Panc1 (cell line): ENCODE data around the gene POU3F1. TPM values are rescaled to one million over a fixed set of nuclear protein-coding genes. Genes with fewer than 3 reads are reported as not detected.
A peak's percentile ranks its signal among the peaks of the same experiment; 100 is the strongest.

Experiments
- ATAC-seq: fragments of 200-7000 bp; cut with Tn5 transposase; 2 replicates; pipeline ENCODE4 v1.9.1; 2020; ENCODE audit warnings: mild to moderate bottlenecking, moderate library complexity
- BruUV-seq: library from RNA; stranded (reverse); fragments of 400-500 nt; replicated peaks from 2 replicates; lab custom pipeline; 2021; lab: Mats Ljungman, UMichigan
- CTCF ChIA-PET: fragments of 300-600 bp; sonication (Branson Sonifier 250); formaldehyde crosslinking; loops from one replicate; lab custom pipeline; 2022; ENCODE audit warnings: antibody characterized with exemption; lab: Charles Lee
- POLR2A ChIA-PET: fragments of 300-600 bp; sonication (Branson Sonifier 250); formaldehyde crosslinking; loops from one replicate; lab custom pipeline; 2022; ENCODE audit warnings: antibody characterized with exemption; lab: Charles Lee
- DNase-seq: peaks from one replicate; pipeline ENCODE4 v3.0.0-alpha.2; 2010; ENCODE audit warnings: low read depth, low spot score
- H3K27ac ChIP-seq: 2 replicates; pipeline ENCODE4 v1.5.1; 2011; ENCODE audit warnings: mild to moderate bottlenecking, low read length, inconsistent platforms
- H3K27me3 ChIP-seq: fragments of 200-500 bp; sonication (Bioruptor generic); 2 replicates; pipeline ENCODE4 v1.6.0; 2014; ENCODE audit warnings: low read length, inconsistent platforms; ENCODE audit not compliant: control insufficient read depth, insufficient read depth
- H3K36me3 ChIP-seq: fragments of 200-500 bp; sonication (Bioruptor generic); 2 replicates; pipeline ENCODE4 v1.5.1; 2014; ENCODE audit warnings: inconsistent platforms, mild to moderate bottlenecking, low read length, moderate library complexity; ENCODE audit not compliant: control insufficient read depth, insufficient read depth
- H3K4me1 ChIP-seq: 2 replicates; pipeline ENCODE4 v1.5.1; 2011; ENCODE audit warnings: inconsistent platforms, mild to moderate bottlenecking, low read length, moderate library complexity; ENCODE audit not compliant: control insufficient read depth, insufficient read depth
- H3K4me3 ChIP-seq, 2 experiments: 2 replicates each; pipeline ENCODE4 v1.5.1; 2011 to 2012; ENCODE audit warnings: low read depth in 2 of 2, low read length in 2 of 2, mild to moderate bottlenecking in 2 of 2, inconsistent platforms in 1 of 2, moderate library complexity in 1 of 2
- H3K9me3 ChIP-seq: fragments of 200-500 bp; sonication (Bioruptor generic); 2 replicates; pipeline ENCODE4 v1.5.1; 2014; ENCODE audit warnings: low read depth, mild to moderate bottlenecking, inconsistent platforms, low read length, moderate library complexity; ENCODE audit not compliant: control insufficient read depth, insufficient read depth
- POLR2AphosphoS5 ChIP-seq: IDR thresholded peaks from 2 replicates; pipeline ENCODE4 v1.6.1; 2012; ENCODE audit warnings: mild to moderate bottlenecking, low read depth, low read length, moderate library complexity
- SIN3A ChIP-seq: IDR thresholded peaks from 2 replicates; pipeline ENCODE4 v1.6.1; 2012; ENCODE audit warnings: low read depth, mild to moderate bottlenecking, low read length, moderate library complexity, borderline replicate concordance; ENCODE audit not compliant: insufficient read depth
- TCF7L2 ChIP-seq: IDR thresholded peaks from 2 replicates; pipeline ENCODE4 v1.6.1; 2011; ENCODE audit warnings: mild to moderate bottlenecking, low read depth, low read length, inconsistent platforms
- in situ Hi-C: cut with HindIII; loops from 2 replicates; pipeline ENCODE4 v1.10.0; 2016; ENCODE audit warnings: low sequenced_read_pairs, low pct_unique_long_range_greater_than_20kb
- intact Hi-C: fragments of 100-400 bp; cut with micrococcal nuclease; formaldehyde crosslinking; loops from one replicate; pipeline ENCODE4 v1.10.0; 2022; ENCODE audit not compliant: unreplicated experiment
- total RNA-seq: library from RNA; stranded (reverse); gene quantifications from one replicate; pipeline ENCODE4 v1.2.1, GENCODE V29; 2021; ENCODE audit not compliant: unreplicated experiment
- TF ChIP-seq, protein P1 (sequence below): fragments of 450-650 bp; IDR thresholded peaks from 2 replicates; pipeline ENCODE4 v1.5.1; 2017; ENCODE audit warnings: mild to moderate bottlenecking
- TF ChIP-seq, protein P2 (sequence below), 2 experiments: IDR thresholded peaks; 2 replicates each; pipeline ENCODE4 v1.6.1; 2011 to 2012; ENCODE audit warnings: low read depth in 2 of 2, control low read depth in 1 of 2, low read length in 1 of 2, mild to moderate bottlenecking in 1 of 2, moderate library complexity in 1 of 2; ENCODE audit not compliant: insufficient read depth in 1 of 2

POU3F1 gene
- total RNA-seq, 1 experiment from 2014 or later, result 0.08 TPM

DNA sequence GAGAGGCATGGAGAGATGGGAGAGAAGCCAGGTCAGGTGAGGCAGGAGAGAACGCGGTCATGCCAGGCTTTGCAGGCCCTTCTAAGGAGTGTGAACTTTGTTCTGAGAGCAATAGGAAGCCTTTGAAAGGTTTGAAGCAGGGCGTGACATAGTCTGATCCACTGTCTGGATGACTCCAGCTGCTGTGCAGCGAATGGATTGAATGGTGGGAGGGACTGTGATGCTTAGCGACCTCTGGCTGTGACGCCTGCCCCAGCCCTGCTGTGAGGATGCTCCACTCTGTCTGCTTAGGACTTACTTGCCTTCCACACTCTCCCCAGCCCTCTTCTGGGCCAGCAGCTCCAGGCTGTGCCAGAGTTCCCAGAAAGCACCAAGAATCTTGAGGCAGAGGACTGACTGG, 41.8 kb upstream of the POU3F1 start:
- Histone ChIP-seq H3K9me3 (no peaks in the 10 kb centered on the region), H3K27me3 (no peaks in the 10 kb centered on the region), H3K4me3 (no peak overlapping the region), H3K27ac (no peak overlapping the region), H3K36me3 (no peaks in the 10 kb centered on the region), H3K4me1 (no peaks in the 10 kb centered on the region)
- intact Hi-C loops, result no loop called here
- TF ChIP-seq, protein P1, sequence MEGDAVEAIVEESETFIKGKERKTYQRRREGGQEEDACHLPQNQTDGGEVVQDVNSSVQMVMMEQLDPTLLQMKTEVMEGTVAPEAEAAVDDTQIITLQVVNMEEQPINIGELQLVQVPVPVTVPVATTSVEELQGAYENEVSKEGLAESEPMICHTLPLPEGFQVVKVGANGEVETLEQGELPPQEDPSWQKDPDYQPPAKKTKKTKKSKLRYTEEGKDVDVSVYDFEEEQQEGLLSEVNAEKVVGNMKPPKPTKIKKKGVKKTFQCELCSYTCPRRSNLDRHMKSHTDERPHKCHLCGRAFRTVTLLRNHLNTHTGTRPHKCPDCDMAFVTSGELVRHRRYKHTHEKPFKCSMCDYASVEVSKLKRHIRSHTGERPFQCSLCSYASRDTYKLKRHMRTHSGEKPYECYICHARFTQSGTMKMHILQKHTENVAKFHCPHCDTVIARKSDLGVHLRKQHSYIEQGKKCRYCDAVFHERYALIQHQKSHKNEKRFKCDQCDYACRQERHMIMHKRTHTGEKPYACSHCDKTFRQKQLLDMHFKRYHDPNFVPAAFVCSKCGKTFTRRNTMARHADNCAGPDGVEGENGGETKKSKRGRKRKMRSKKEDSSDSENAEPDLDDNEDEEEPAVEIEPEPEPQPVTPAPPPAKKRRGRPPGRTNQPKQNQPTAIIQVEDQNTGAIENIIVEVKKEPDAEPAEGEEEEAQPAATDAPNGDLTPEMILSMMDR, result no peak
- TF ChIP-seq TCF7L2 (no peak), POLR2AphosphoS5 (no peak), SIN3A (no peak)
- TF ChIP-seq, protein P2, sequence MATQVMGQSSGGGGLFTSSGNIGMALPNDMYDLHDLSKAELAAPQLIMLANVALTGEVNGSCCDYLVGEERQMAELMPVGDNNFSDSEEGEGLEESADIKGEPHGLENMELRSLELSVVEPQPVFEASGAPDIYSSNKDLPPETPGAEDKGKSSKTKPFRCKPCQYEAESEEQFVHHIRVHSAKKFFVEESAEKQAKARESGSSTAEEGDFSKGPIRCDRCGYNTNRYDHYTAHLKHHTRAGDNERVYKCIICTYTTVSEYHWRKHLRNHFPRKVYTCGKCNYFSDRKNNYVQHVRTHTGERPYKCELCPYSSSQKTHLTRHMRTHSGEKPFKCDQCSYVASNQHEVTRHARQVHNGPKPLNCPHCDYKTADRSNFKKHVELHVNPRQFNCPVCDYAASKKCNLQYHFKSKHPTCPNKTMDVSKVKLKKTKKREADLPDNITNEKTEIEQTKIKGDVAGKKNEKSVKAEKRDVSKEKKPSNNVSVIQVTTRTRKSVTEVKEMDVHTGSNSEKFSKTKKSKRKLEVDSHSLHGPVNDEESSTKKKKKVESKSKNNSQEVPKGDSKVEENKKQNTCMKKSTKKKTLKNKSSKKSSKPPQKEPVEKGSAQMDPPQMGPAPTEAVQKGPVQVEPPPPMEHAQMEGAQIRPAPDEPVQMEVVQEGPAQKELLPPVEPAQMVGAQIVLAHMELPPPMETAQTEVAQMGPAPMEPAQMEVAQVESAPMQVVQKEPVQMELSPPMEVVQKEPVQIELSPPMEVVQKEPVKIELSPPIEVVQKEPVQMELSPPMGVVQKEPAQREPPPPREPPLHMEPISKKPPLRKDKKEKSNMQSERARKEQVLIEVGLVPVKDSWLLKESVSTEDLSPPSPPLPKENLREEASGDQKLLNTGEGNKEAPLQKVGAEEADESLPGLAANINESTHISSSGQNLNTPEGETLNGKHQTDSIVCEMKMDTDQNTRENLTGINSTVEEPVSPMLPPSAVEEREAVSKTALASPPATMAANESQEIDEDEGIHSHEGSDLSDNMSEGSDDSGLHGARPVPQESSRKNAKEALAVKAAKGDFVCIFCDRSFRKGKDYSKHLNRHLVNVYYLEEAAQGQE (IDR thresholded peaks at IDR 0.05; ENCODE audit: insufficient read depth in 1 of 2, low read depth in 2 of 2, low read length in 1 of 2), result no peak
- CTCF ChIA-PET, result interaction anchor here (1.0 kb wide), 1 partner anchor 17 kb away, joined by 3 read pairs; no protein-coding TSS in a partner anchor
- BruUV-seq, result no TSS peak
- POLR2A ChIA-PET, result no interaction called here
- in situ Hi-C loops, result no loop called here
- DNase-seq (no peak), ATAC-seq (peak; percentile 74)

DNA sequence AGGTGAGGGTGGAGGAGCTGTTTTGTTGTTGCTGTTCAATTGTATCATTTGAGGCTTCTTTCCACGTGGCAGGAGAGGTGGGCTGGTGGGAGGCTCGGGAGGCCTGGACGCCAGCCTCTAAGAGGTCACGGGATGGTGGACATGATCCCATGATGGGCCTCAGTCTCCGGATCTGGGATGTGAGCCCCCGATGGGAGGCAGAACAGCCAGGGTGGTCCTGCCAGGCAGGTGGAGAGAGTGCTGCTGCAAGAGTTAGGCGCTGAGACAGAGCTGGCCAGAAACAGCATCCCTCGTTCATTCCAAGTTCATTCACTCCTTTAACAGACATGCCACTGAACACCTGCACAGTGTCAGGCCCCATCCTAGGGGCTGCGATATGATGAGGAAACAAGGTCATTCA, 41.1 kb upstream of the POU3F1 start:
- intact Hi-C loops, result no loop called here
- ChIA-PET CTCF (interaction anchor here (1.0 kb wide), 1 partner anchor 16 kb away, joined by 3 read pairs; no protein-coding TSS in a partner anchor), POLR2A (no interaction called here)
- Histone ChIP-seq H3K4me1 (no peaks in the 10 kb centered on the region), H3K4me3 (no peak overlapping the region), H3K27ac (no peak overlapping the region), H3K36me3 (no peaks in the 10 kb centered on the region), H3K27me3 (no peaks in the 10 kb centered on the region), H3K9me3 (no peaks in the 10 kb centered on the region)
- BruUV-seq, result no TSS peak
- in situ Hi-C loops, result no loop called here
- ATAC-seq (no peak), DNase-seq (no peak)
- TF ChIP-seq TCF7L2 (no peak), SIN3A (no peak), POLR2AphosphoS5 (no peak)
- TF ChIP-seq, protein P2 (IDR thresholded peaks at IDR 0.05; ENCODE audit: insufficient read depth in 1 of 2, low read depth in 2 of 2, low read length in 1 of 2), result no peak
- TF ChIP-seq, protein P1, result no peak
